Measurements from ENCODE around the gene FNIP2. TPM values are rescaled to one million over a fixed set of nuclear protein-coding genes. Genes with fewer than 3 reads are reported as not detected.

Gene FNIP2
- total and polyA plus RNA-seq, 9 of the 15 experiments (the other 6 are each of a cell fraction or from before 2014, with no cell fraction given) = 1.7 to 15.5 (median 8.3) TPM

DNA sequence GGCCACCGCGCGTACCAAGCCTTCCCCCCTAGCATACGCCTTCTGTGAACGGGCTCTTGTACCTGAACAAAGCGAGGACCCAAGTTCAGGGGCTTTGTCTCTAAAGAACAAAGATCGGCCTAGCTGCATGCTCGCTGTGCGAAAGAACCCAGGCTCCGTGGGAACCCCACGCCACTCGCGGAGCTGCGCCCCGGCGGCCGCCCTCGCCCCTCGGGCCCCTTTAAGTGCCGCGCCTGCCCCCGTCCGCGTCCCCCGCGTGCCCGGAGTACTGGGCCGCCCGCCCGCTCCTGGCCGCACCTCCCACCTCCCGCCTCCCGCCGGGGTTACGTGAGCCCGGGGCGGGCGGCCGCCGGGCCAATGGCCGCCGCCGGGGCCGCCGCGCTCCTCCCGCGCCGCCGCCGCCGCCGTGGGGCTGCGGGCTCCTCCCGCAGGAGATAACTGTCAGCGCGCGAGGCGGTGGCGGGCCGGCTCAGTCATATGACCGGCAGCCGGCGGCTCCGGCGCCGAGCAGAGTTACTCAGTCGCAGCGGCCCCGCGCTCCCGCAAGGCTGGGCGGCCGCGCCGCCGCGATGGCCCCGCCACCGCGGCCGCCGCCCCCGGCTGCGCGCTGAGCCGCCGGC, at the start of gene FNIP2 (continued):
- TF ChIP-seq CUX1 (CRISPR knock-in tag; IDR thresholded peaks at IDR 0.05) (no peak), ZNF197 (CRISPR knock-in tag; IDR thresholded peaks at IDR 0.05; ENCODE audit: low read depth) (0 out of 2 replicates have a peak, but pooled peaks have one; percentile 45), ZNF316 (IDR thresholded peaks at IDR 0.05) (no peak), COPS2 (conservative IDR thresholded peaks at IDR 0.05) (no peak), SMAD4 (CRISPR knock-in tag; conservative IDR thresholded peaks at IDR 0.05) (peak; percentile 86), SMAD2 (IDR thresholded peaks at IDR 0.05; ENCODE audit: low read depth, low read length) (no peak), ESRRA (IDR thresholded peaks at IDR 0.05; ENCODE audit: borderline replicate concordance, low read depth) (no peak), NFIX (CRISPR knock-in tag; IDR thresholded peaks at IDR 0.05; ENCODE audit: low read depth) (no peak), KLF16 (IDR thresholded peaks at IDR 0.05) (peak; percentile 52; the same call in 1 of the 2 replicates), TAF1 (IDR thresholded peaks at IDR 0.05; ENCODE audit: control insufficient read depth, extremely low read depth, insufficient read depth, low read length, severe bottlenecking) (peak; percentile 73), FOXP4 (CRISPR knock-in tag; IDR thresholded peaks at IDR 0.05; ENCODE audit: borderline replicate concordance) (no peak; the same call in 1 of the 2 replicates), KLF1 (tag; IDR thresholded peaks at IDR 0.05) (no peak), MYNN (IDR thresholded peaks at IDR 0.05) (no peak), MYNN (CRISPR knock-in tag; IDR thresholded peaks at IDR 0.05) (no peak)
- TF ChIP-seq, protein P1, sequence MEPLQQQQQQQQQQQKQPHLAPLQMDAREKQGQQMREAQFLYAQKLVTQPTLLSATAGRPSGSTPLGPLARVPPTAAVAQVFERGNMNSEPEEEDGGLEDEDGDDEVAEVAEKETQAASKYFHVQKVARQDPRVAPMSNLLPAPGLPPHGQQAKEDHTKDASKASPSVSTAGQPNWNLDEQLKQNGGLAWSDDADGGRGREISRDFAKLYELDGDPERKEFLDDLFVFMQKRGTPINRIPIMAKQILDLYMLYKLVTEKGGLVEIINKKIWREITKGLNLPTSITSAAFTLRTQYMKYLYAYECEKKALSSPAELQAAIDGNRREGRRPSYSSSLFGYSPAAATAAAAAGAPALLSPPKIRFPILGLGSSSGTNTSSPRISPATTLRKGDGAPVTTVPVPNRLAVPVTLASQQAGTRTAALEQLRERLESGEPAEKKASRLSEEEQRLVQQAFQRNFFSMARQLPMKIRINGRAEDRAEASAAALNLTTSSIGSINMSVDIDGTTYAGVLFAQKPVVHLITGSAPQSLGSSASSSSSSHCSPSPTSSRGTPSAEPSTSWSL (CRISPR knock-in tag; IDR thresholded peaks at IDR 0.05; ENCODE audit: borderline replicate concordance) = no peak
- TF ChIP-seq, protein P2, sequence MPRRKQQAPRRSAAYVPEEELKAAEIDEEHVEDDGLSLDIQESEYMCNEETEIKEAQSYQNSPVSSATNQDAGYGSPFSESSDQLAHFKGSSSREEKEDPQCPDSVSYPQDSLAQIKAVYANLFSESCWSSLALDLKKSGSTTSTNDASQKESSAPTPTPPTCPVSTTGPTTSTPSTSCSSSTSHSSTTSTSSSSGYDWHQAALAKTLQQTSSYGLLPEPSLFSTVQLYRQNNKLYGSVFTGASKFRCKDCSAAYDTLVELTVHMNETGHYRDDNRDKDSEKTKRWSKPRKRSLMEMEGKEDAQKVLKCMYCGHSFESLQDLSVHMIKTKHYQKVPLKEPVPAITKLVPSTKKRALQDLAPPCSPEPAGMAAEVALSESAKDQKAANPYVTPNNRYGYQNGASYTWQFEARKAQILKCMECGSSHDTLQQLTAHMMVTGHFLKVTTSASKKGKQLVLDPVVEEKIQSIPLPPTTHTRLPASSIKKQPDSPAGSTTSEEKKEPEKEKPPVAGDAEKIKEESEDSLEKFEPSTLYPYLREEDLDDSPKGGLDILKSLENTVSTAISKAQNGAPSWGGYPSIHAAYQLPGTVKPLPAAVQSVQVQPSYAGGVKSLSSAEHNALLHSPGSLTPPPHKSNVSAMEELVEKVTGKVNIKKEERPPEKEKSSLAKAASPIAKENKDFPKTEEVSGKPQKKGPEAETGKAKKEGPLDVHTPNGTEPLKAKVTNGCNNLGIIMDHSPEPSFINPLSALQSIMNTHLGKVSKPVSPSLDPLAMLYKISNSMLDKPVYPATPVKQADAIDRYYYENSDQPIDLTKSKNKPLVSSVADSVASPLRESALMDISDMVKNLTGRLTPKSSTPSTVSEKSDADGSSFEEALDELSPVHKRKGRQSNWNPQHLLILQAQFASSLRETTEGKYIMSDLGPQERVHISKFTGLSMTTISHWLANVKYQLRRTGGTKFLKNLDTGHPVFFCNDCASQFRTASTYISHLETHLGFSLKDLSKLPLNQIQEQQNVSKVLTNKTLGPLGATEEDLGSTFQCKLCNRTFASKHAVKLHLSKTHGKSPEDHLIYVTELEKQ (CRISPR knock-in tag; IDR thresholded peaks at IDR 0.05) = no peak

Data from K562 (cell line).